ENCODE measurements around the gene PTTG1IP.

Gene PTTG1IP

DNA sequence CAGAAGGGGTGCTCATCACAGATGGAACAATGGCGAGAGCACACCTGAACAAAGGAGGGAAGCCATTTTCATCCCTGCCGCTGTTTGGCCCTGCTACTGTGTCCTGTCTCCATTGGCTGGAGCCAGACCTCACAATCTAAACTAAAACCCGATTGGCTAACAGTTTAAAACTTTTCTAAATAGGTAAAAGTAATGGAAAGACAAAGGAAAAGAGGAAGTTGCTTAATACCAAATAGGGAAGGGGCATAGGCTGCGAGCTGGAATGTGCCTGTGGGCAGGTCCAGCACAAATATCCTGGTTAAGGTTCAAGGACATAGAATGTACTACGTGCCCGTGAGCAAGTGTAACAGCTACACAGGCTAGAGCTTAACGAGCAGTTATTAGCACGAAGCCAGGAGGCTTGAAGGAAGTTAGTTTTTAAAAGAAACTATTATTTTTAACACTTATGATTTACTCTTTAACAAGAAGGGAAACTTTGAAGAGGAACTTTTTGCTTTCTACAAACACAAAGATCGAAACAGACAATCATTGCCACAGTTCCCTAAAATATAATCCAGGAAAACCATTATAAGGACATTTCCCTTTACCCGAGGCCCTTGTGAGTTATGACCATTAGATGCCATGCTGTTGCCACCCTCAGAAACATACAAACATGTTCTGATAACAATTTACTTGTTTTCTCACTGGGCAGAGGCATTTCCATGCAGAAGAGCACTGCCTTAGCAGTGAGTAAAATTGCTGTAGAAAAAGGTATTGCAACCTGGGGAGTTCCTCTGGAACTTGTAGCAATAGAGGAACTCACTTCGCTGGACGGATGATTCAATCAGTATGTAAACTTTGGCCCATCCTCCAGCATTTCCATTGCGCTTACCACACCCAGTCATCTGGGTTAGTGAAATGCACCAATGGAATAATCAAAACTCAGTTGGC lies 4.8 kb upstream of the PTTG1IP start:
- DNase-seq: no peak
- Mint-ChIP-seq H3K27ac (no peak overlapping the region), H3K4me3 (no peak overlapping the region), H3K36me3 (ENCODE audit: insufficient read depth) (peaks cover 21% of the 10 kb centered on the region), H3K9me3 (no peaks in the 10 kb centered on the region), H3K4me1 (ENCODE audit: low read depth in 2 of 2) (peaks cover 26 to 29% of the 10 kb centered on the region in 2 donors), H3K27me3 (no peaks in the 10 kb centered on the region)
- ATAC-seq (replicated peaks): no peak

DNA sequence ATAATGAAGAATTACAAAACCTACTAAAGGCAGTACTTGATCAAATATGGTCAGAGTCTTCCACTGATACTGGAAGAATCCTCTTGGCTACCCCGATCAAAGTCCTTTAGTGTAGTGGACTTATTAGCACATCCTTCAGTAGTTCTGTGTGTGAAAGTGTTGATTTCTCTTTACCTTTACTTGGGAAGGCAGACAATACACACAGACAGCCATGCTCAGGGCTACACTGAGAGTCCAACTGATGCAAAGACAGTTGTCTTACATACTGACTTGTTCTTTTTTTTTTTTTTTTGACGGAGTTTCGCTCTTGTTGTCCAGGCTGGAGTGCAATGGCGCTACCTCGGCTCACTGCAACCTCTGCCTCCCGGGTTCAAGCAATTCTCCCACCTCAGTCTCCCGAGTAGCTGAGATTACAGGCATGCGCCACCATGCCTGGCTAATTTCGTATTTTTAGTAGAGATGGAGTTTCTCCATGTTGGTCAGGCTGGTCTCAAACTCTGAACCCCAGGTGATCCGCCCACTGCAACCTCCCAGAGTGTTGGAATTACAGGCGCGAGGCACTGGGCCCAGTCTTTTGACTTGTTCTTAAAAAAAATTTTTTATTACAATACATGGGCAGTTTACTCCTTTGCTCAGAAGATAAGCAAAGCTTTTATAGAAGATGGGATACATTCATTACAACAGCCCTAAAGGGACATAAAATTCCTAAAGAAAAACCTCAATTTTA lies 3.5 kb upstream of the PTTG1IP start:
- peaks cover 30 to 31% of the 10 kb centered on the region in 2 donors for H3K4me1 Mint-ChIP-seq (ENCODE audit: low read depth in 2 of 2)
- DNase-seq (no peak), ATAC-seq (replicated peaks) (no peak)
- H3K36me3 Mint-ChIP-seq (ENCODE audit: insufficient read depth): peaks cover 27% of the 10 kb centered on the region
- no peak overlapping the region for H3K4me3 Mint-ChIP-seq
- H3K27me3 Mint-ChIP-seq: no peaks in the 10 kb centered on the region
- H3K27ac Mint-ChIP-seq: no peak overlapping the region
- H3K9me3 Mint-ChIP-seq: no peaks in the 10 kb centered on the region

DNA sequence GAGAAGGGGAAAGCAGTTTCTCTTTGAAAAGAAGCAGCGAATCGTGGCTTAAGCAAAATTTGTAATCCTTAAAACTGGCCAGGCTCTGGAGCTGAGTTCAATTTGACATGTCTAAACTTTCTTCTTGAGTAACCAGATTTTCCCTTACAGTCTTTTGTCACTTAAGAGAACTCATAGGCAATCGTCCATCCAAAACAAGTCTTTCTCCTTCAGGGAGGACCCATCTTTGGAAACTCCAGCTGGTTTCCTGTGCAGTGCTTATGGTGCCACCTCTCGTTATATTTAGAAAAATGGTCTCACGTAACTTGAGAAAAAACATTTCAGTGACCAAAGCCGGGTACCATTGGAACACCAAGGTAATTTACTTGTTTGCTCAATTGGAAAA lies 1.8 kb upstream of the PTTG1IP start:
- H3K27ac Mint-ChIP-seq: peak overlapping the region; percentile 87 to 97
- peaks cover 31 to 36% of the 10 kb centered on the region in 2 donors for H3K4me1 Mint-ChIP-seq (ENCODE audit: low read depth in 2 of 2)
- H3K4me3 Mint-ChIP-seq: peak overlapping the region; percentile 96 to 97
- no peak for DNase-seq
- H3K36me3 Mint-ChIP-seq (ENCODE audit: insufficient read depth): peaks cover 27% of the 10 kb centered on the region
- ATAC-seq (replicated peaks): no peak
- no peaks in the 10 kb centered on the region for H3K9me3 Mint-ChIP-seq
- no peaks in the 10 kb centered on the region for H3K27me3 Mint-ChIP-seq

DNA sequence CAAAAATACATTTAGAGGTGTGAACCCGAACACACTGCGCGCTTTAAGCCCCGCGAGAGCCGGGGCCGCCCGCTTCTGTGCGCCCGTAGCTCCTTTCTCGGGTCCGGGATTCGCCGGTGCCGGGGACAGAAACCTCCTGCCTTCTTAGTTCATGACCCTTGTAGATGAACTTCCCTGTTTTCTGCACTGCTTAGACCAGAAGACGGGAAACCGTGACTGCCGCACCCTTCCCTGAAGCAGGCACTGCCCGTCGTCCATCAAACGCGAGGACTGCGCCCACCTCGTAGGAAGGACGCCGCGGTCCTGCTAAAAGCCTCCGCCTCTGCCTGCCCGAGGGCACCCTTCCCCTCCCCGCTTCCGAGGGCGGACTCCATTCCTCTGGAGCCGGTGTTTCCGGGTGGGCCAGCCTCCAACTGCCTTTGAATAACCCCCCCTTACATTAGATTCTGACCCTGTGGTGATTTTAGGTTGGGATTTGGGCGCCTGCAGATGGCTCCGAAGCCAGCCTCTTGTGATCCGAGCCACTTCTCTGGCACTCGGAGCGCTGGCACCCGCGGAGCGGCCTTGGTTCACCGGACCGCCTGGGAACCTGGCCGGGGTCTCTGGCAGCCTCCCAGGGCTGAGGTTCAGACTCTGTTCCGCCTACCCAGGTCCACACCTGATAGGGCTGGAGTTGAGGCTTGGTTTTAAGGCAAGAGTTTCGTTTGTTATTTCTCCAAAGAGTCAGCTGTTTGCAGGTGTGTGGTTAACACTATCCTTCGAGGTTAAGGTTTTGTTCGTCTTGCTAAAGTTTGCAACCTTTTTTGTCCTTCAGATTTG lies 1.2 kb upstream of the PTTG1IP start:
- H3K4me3 Mint-ChIP-seq: peak overlapping the region; percentile 96 to 97
- H3K27me3 Mint-ChIP-seq: no peaks in the 10 kb centered on the region
- peak overlapping the region; percentile 87 to 97 for H3K27ac Mint-ChIP-seq
- H3K9me3 Mint-ChIP-seq: no peaks in the 10 kb centered on the region
- peak; percentile 41 for ATAC-seq (replicated peaks)
- peak; percentile 39 to 47 (median 45) for DNase-seq
- H3K36me3 Mint-ChIP-seq (ENCODE audit: insufficient read depth): peaks cover 27% of the 10 kb centered on the region
- peaks cover 35 to 42% of the 10 kb centered on the region in 2 donors for H3K4me1 Mint-ChIP-seq (ENCODE audit: low read depth in 2 of 2)

DNA sequence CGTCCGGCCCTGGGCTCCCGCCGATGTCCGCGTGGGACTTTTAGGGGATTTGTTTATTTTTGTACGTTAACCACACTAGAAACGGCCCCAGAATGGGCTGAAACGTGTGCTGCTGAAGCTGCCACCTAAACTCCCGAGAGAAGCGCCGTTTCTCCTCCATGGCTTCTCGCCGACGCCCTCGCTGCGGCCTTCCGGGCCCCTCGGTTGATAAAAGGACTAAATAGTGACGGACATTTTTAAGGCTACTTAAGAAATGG lies 678 bp upstream of the PTTG1IP start:
- peaks cover 27% of the 10 kb centered on the region for H3K36me3 Mint-ChIP-seq (ENCODE audit: insufficient read depth)
- H3K4me3 Mint-ChIP-seq: peak overlapping the region; percentile 96 to 97
- no peaks in the 10 kb centered on the region for H3K27me3 Mint-ChIP-seq
- no peaks in the 10 kb centered on the region for H3K9me3 Mint-ChIP-seq
- DNase-seq: no peak
- peaks cover 36 to 43% of the 10 kb centered on the region in 2 donors for H3K4me1 Mint-ChIP-seq (ENCODE audit: low read depth in 2 of 2)
- H3K27ac Mint-ChIP-seq: peak overlapping the region; percentile 87 to 97
- ATAC-seq (replicated peaks): no peak

DNA sequence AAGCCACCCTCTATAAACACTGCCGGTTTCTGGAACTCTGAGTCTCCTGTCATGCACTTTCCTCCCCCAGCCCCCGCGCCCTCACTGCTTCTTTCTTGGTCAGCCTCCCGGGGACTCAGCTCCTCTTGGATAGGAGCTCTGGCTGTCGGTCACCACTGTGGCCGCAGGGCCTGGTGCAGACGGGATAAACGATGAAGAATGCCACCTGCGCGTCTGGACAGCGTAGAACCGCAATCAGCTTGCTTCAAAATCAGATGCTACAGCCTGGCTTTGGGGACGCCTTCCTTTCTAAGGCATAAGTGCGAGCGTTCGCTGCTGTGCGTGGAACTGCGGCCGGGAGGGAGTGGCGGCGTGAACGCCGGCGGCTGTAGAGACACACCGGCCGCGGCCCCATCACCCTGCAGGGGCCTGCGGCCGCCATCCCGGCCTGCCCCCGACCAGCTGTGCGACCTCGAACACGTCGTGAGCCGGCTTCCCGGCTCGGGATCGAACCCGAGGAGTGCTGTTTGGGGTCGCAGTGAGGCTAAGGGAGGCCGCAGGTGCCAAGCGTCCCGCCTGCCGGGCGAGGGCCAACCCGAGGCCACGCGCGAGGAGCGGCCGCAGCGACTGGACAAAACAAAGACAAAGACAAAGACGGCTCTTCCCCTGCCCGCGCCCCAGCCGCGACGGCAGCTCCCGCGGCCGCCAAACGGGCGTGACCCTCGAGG lies 688 bp downstream of the PTTG1IP start:
- no peaks in the 10 kb centered on the region for H3K27me3 Mint-ChIP-seq

DNA sequence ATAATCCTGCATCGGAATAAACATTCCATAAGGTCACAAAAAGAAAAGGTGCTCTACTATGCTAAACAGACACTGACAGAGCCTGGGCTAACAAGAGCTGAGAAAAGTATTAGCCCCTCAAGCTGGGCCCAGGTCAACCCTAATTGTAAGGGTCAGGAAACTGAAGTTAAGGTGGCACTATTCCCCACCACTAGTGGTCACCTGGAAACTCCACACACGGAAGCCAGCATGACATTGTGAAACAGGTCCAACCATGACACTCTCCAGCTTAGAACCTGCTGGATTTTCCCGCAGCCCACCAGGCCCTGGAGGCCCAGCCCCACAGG lies 1.2 kb downstream of the PTTG1IP start:
- Mint-ChIP-seq H3K4me1 (ENCODE audit: low read depth in 2 of 2) (peaks cover 54 to 60% of the 10 kb centered on the region in 2 donors), H3K4me3 (peak overlapping the region; percentile 96 to 97), H3K36me3 (ENCODE audit: insufficient read depth) (peaks cover 28% of the 10 kb centered on the region), H3K27me3 (no peaks in the 10 kb centered on the region), H3K27ac (peak overlapping the region; percentile 86 to 87), H3K9me3 (no peaks in the 10 kb centered on the region)
- DNase-seq (no peak), ATAC-seq (replicated peaks) (no peak)

More for the DNA sequence above, 688 bp downstream of the PTTG1IP start:
- Mint-ChIP-seq H3K27ac (peak overlapping the region; percentile 86 to 87), H3K4me1 (ENCODE audit: low read depth in 2 of 2) (peaks cover 49 to 55% of the 10 kb centered on the region in 2 donors), H3K36me3 (ENCODE audit: insufficient read depth) (peaks cover 27% of the 10 kb centered on the region), H3K9me3 (no peaks in the 10 kb centered on the region), H3K4me3 (peak overlapping the region; percentile 96 to 97)
- DNase-seq (no peak), ATAC-seq (replicated peaks) (no peak)

DNA sequence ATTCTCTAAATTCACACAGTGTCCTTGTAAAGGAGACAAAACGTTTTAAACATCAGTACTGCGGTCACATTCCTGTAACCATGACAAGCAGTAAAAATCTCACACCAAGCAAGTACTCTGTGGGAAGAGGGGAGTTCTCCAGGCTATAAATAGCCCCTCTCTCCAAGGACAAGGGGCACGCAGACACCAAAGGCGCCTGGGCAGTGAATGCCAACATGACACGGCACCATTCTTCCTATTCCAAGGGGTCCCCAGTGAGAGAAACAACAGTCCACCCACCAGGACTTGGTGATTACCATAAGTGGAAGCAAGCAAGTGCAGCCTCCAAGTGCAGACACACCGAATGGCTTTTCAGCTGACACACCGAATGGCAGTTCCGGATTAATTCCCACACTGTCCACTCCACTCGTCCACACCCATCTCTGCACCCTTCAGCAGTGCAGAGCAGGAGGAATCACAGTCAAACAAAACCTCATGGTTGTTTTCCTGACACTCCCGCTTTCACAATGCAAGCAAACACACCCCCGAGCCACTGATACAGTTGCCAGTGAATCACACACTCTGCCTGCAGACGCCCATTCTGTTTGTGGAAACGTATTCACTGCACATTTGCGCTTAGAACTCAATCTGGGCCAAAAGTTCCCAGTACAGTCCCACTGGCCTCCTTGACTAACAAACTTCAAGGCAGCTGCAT lies 1.8 kb downstream of the PTTG1IP start:
- Mint-ChIP-seq H3K4me3 (peak overlapping the region; percentile 96 to 97), H3K9me3 (no peaks in the 10 kb centered on the region), H3K27me3 (no peaks in the 10 kb centered on the region), H3K27ac (peak overlapping the region; percentile 86 to 87), H3K36me3 (ENCODE audit: insufficient read depth) (peaks cover 30% of the 10 kb centered on the region), H3K4me1 (ENCODE audit: low read depth in 2 of 2) (peaks cover 58 to 65% of the 10 kb centered on the region in 2 donors)
- ATAC-seq (replicated peaks): no peak
- DNase-seq: no peak

DNA sequence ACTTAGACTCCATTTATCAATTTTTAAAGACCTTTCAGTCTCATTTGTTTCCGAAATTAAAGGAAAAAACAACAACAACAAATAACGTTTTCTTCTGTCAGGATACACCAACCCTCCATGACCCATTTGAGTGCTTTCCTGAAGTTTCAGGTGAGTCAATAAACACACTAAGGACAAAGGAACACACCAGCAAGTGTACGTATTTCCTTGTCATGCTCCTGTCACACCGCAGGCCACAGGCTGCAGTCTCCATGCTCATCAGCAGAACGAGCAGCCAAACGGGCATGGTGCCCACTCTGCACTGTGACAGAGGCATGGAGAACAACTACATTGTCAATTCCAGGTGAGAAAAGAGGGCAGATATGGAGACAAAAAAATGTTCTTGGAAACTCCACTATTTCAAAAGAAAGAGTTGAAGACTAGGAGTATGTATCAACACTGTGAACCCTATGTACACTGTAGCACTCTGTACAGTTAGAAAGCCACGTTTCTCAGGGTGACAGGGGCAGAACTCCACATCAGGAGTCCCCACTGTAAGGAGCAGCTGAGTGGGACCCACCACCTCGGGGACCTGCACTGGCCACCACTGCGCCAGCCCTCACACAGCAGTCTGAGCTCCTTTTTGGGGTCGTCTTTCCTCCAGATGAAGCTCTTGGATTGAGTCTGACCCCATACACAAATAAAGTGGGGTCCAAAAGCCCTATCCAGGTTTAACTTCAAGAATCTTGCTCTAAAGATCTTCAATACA lies 2.6 kb downstream of the PTTG1IP start:
- peaks cover 66 to 73% of the 10 kb centered on the region in 2 donors for H3K4me1 Mint-ChIP-seq (ENCODE audit: low read depth in 2 of 2)
- H3K27me3 Mint-ChIP-seq: no peaks in the 10 kb centered on the region
- peaks cover 30% of the 10 kb centered on the region for H3K36me3 Mint-ChIP-seq (ENCODE audit: insufficient read depth)
- DNase-seq: peak in 2 of 3 experiments; percentile 33 to 36
- ATAC-seq (replicated peaks): peak; percentile 17
- H3K4me3 Mint-ChIP-seq: peak overlapping the region; percentile 96 to 97
- H3K27ac Mint-ChIP-seq: peak overlapping the region; percentile 66 to 86
- H3K9me3 Mint-ChIP-seq: no peaks in the 10 kb centered on the region

DNA sequence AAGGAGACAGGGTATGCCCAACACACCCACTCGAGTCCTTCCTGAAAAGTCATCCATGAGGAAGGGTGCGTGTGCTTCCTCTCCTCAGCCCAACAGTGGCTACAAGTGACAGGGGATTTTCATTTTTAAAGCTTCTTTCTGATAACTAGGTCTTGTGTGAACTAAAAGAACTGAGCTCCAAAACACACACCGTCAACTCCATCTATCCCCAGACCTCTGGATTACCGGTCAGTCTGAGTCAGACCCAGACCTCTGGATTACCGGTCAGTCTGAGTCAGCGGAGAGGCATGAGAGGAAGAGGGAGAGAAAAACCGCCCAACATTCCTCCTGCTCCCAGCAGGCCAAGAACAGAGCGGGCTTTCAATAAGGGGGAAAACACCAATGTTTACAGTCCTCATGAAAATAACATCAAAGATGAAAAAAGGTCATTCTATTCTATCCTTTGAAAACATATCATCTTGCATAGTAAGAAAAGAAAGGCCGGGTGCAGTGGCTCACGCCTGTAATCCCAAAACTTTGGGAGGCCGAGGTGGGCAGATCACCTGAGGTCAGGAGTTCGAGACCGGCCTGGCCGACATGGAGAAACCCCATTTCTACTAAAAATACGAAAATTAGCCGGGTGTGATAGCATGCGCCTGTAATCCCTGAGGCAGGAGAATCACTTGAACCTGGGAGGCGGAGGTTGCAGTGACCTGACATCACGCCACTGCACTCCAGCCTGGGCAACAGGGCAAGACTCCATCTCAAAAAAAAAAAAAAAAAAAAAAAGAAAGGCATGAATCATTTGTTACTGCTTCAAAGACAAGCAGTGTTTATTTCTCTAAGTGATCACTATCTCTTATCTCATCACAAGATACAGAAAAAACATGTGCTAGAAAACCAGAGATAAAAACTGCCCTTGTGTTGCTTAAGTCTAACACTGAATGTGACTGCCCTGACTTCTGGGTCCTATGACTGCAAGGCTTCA lies 3.4 kb downstream of the PTTG1IP start:
- Mint-ChIP-seq H3K27ac (peak overlapping the region; percentile 66 to 86), H3K9me3 (no peaks in the 10 kb centered on the region), H3K36me3 (ENCODE audit: insufficient read depth) (peaks cover 27% of the 10 kb centered on the region), H3K4me3 (peak overlapping the region; percentile 96 to 97), H3K27me3 (no peaks in the 10 kb centered on the region), H3K4me1 (ENCODE audit: low read depth in 2 of 2) (peaks cover 71 to 74% of the 10 kb centered on the region in 2 donors)
- no peak for DNase-seq
- peak; percentile 10 for ATAC-seq (replicated peaks)

DNA sequence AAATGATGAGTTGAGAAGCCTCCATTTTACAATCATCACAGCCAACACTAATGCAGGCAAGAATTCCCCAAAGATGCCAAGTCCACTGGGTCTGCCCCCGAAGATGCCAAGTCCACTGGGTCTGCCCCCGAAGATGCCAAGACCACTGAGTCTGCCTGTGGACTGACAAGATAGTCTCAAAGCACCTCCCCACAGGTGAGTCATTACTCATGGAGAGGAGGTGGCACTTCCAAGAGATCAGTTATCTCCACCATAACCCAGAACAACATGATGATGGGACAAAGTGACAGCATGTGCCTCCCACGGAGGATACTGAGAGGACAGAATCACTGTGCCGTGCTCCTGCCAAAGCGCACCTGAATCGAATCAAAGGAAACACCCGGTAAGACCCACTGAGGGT lies 4.8 kb downstream of the PTTG1IP start:
- Mint-ChIP-seq H3K36me3 (ENCODE audit: insufficient read depth) (peaks cover 25% of the 10 kb centered on the region), H3K27me3 (no peaks in the 10 kb centered on the region), H3K4me1 (ENCODE audit: low read depth in 2 of 2) (peaks cover 65 to 74% of the 10 kb centered on the region in 2 donors), H3K9me3 (no peaks in the 10 kb centered on the region), H3K4me3 (peak overlapping the region; percentile 54 to 74), H3K27ac (peak overlapping the region; percentile 80 to 84)
- DNase-seq: no peak
- no peak for ATAC-seq (replicated peaks)

Measured in effector memory CD8-positive, alpha-beta T cell (primary cell).